Measurements from ENCODE around the gene RNF141.

RNF141 gene

GRCh38 chr11:10540915-10541560 lies at the start of gene RNF141:
TSS of gene RNF141 (minus strand) at chr11:10541187. CDS start at chr11:10534158, 7,029 bp downstream.
- DNase-seq (ENCODE audit: low spot score) = peak; percentile 93

GRCh38 chr11:10590218-10590915 lies 49.4 kb upstream of the RNF141 start:
- no peak for DNase-seq (ENCODE audit: low spot score)

GRCh38 chr11:10588904-10589303 lies 47.9 kb upstream of the RNF141 start:
- no peak for DNase-seq (ENCODE audit: low spot score)

GRCh38 chr11:10587995-10588394 lies 47.0 kb upstream of the RNF141 start:
- no peak for DNase-seq (ENCODE audit: low spot score)

- no peak for DNase-seq (ENCODE audit: low spot score)
Measured at GRCh38 chr11:10587388-10587787, 46.4 kb upstream of the RNF141 start.

- no peak for DNase-seq (ENCODE audit: low spot score)
Measured at GRCh38 chr11:10584071-10584501, 43.1 kb upstream of the RNF141 start.

GRCh38 chr11:10581481-10582019 lies 40.6 kb upstream of the RNF141 start:
- no peak for DNase-seq (ENCODE audit: low spot score)

GRCh38 chr11:10580623-10581022 lies 39.6 kb upstream of the RNF141 start:
- DNase-seq (ENCODE audit: low spot score) = no peak

- DNase-seq (ENCODE audit: low spot score) = no peak
Measured at GRCh38 chr11:10579700-10580099, 38.7 kb upstream of the RNF141 start.

GRCh38 chr11:10576035-10576398 lies 35.0 kb upstream of the RNF141 start:
- no peak for DNase-seq (ENCODE audit: low spot score)

GRCh38 chr11:10575346-10576034 lies 34.5 kb upstream of the RNF141 start:
- no peak for DNase-seq (ENCODE audit: low spot score)

- no peak for DNase-seq (ENCODE audit: low spot score)
Measured at GRCh38 chr11:10573556-10573955, 32.6 kb upstream of the RNF141 start.

- no peak for DNase-seq (ENCODE audit: low spot score)
Measured at GRCh38 chr11:10573028-10573427, 32.0 kb upstream of the RNF141 start.

- no peak for DNase-seq (ENCODE audit: low spot score)
Measured at GRCh38 chr11:10572533-10572932, 31.5 kb upstream of the RNF141 start.

GRCh38 chr11:10568486-10568941 lies 27.5 kb upstream of the RNF141 start, which contains the start of gene LYVE1:
TSS of gene LYVE1 (minus strand) at chr11:10568665. CDS start at chr11:10568532, 133 bp downstream.
- no peak for DNase-seq (ENCODE audit: low spot score)

GRCh38 chr11:10567446-10567845 lies 26.5 kb upstream of the RNF141 start:
- DNase-seq (ENCODE audit: low spot score) = no peak

- no peak for DNase-seq (ENCODE audit: low spot score)
Measured at GRCh38 chr11:10566257-10566957, 25.4 kb upstream of the RNF141 start.

- DNase-seq (ENCODE audit: low spot score) = no peak
Measured at GRCh38 chr11:10565493-10565892, 24.5 kb upstream of the RNF141 start.

GRCh38 chr11:10564696-10565318 lies 23.8 kb upstream of the RNF141 start:
- DNase-seq (ENCODE audit: low spot score) = no peak

- no peak for DNase-seq (ENCODE audit: low spot score)
Measured at GRCh38 chr11:10564030-10564429, 23.0 kb upstream of the RNF141 start.

GRCh38 chr11:10561947-10562346 lies 21.0 kb upstream of the RNF141 start:
- no peak for DNase-seq (ENCODE audit: low spot score)
